ENCODE results near the gene OR2D2. TPM values are rescaled to one million over a fixed set of nuclear protein-coding genes. Genes with fewer than 3 reads are reported as not detected.
A peak's percentile ranks its signal among the peaks of the same experiment; 100 is the strongest.

OR2D2 gene
- total and polyA plus RNA-seq, 10 of the 15 experiments (the other 5 are each of a cell fraction or from before 2014, with no cell fraction given): not detected

DNA sequence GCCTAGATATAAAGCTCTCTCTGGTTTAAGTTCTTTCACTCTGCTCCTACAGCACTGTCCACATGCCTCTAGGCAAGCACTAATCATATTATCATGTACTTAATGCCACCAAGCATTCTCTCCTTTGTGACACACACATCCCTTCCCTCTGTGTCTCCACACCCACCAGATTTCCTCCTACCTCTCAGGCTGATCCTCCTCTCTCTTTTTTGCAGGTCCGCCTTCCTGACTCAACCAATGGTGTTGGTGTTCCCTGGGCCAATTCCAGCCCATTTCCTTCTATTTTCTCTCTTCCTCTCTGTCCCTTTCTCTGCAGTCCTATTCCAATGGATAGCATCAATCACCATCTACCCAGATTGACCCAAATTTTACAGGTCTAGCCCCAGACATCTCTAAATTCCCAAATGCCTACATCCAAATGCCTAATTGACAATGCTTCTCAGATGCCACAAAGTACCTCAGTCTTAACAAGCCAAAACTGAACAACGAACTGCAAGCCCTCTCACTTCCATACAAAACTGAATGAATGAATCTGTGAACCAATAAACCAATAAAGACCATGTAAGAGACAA, 33.4 kb upstream of the OR2D2 start:
- Histone ChIP-seq H3K27me3 (replicated peaks in 1 of 2; ENCODE audit: control insufficient read depth in 2 of 2, insufficient read depth in 2 of 2, low read length in 1 of 2) (peaks cover 0 to 4% of the 10 kb centered on the region in 2 experiments; a peak in 2 of 4 replicates), H3K36me3 (ENCODE audit: control insufficient read depth in 2 of 2, insufficient read depth in 2 of 2, low read length in 1 of 2) (no peaks in the 10 kb centered on the region), H3K4me1 (ENCODE audit: control insufficient read depth, insufficient read depth, low read length) (0 out of 2 replicates have a peak, but pooled peaks cover 6% of the 10 kb centered on the region), H3K4me2 (ENCODE audit: control insufficient read depth, insufficient read depth) (peak overlapping the region; percentile 88), H3K27ac (ENCODE audit: control insufficient read depth, insufficient read depth) (no peak overlapping the region), H4K20me1 (ENCODE audit: control insufficient read depth, insufficient read depth) (no peaks in the 10 kb centered on the region), H3K4me3 (peak overlapping the region; percentile 65; the same call in 1 of the 2 replicates), H3K9ac (ENCODE audit: control insufficient read depth, insufficient read depth, low read length) (no peak overlapping the region), H3K9me3 (replicated peaks; ENCODE audit: control insufficient read depth, insufficient read depth, low read length) (no peaks in the 10 kb centered on the region), H2AFZ (ENCODE audit: control insufficient read depth, low read depth, low read length) (peak overlapping the region; percentile 64; the same call in 1 of the 2 replicates), H3K79me2 (ENCODE audit: control insufficient read depth, insufficient read depth, low read length) (no peaks in the 10 kb centered on the region)
- ATAC-seq (peak; percentile 21), DNase-seq (ENCODE audit: low read depth, low spot score) (no peak), FAIRE-seq (peak; percentile 13)
- ChIA-PET POLR2A (no interaction called here), SMC1A (ENCODE audit: uncharacterized antibody, unreplicated experiment) (interaction anchor here (0.9 kb wide), 1 partner anchor 1061 kb away, joined by 3 read pairs; the partner anchor contains the start of gene EIF3F), CTCF (interaction anchor here (1.4 kb wide), 1 partner anchor 70 kb away, joined by 3 read pairs; no protein-coding TSS in a partner anchor), RAD21 (ENCODE audit: unreplicated experiment) (no interaction called here)
- TF ChIP-seq WRNIP1 (IDR thresholded peaks at IDR 0.05; ENCODE audit: borderline replicate concordance, low read depth, low read length): no peak
- no peak for TF ChIP-seq NBN (IDR thresholded peaks at IDR 0.05)
- in situ Hi-C loops (cut with MboI) (no loop called here), intact Hi-C loops (cut with micrococcal nuclease; ENCODE audit: unreplicated experiment) (no loop called here)
- no TSS peak for BruUV-seq (replicated peaks)
- WGBS (ENCODE audit: insufficient coverage, insufficient replicate concordance, low lambda C conversion rate, missing lambda C conversion rate): 25% methylated on average over 2 of the region's 2 CpGs

DNA sequence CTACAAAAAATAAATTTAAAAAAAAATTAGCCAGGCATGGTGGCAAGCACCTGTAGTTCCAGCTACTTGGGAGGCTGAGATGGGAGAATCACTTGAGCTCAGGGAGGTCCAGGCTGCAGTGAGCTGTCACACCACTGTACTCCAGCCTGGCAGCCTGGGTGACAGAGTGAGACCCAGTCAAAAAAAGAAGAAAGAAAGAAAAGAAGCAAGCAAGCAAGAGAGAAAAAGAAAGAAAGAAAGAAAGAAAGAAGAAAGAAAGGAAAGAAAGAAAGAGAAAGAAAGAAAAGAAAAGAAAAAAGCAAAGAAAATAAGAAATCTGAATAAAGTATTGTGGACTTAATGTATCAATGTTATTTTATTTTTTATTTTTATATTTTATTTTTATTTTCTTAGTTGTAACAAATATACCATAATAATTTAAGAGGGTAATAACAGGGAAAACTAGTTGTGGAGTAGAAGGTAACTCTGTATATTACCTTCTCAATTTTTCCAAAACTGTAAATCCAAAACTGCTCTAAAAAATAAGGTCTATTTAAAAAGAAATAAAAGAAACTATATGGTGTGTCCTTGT, 32.8 kb upstream of the OR2D2 start:
- Histone ChIP-seq H3K9ac (ENCODE audit: control insufficient read depth, insufficient read depth, low read length) (no peak overlapping the region), H4K20me1 (ENCODE audit: control insufficient read depth, insufficient read depth) (no peaks in the 10 kb centered on the region), H3K36me3 (ENCODE audit: control insufficient read depth in 2 of 2, insufficient read depth in 2 of 2, low read length in 1 of 2) (no peaks in the 10 kb centered on the region), H3K79me2 (ENCODE audit: control insufficient read depth, insufficient read depth, low read length) (no peaks in the 10 kb centered on the region), H3K9me3 (replicated peaks; ENCODE audit: control insufficient read depth, insufficient read depth, low read length) (no peaks in the 10 kb centered on the region), H3K4me3 (no peak overlapping the region), H3K27ac (ENCODE audit: control insufficient read depth, insufficient read depth) (no peak overlapping the region), H3K4me1 (ENCODE audit: control insufficient read depth, insufficient read depth, low read length) (0 out of 2 replicates have a peak, but pooled peaks cover 6% of the 10 kb centered on the region), H3K27me3 (replicated peaks in 1 of 2; ENCODE audit: control insufficient read depth in 2 of 2, insufficient read depth in 2 of 2, low read length in 1 of 2) (peaks cover 0 to 4% of the 10 kb centered on the region in 2 experiments; a peak in 2 of 4 replicates), H2AFZ (ENCODE audit: control insufficient read depth, low read depth, low read length) (no peak overlapping the region), H3K4me2 (ENCODE audit: control insufficient read depth, insufficient read depth) (no peak overlapping the region)
- in situ Hi-C loops (cut with MboI): no loop called here
- RAD21 ChIA-PET (ENCODE audit: unreplicated experiment): no interaction called here
- DNase-seq (ENCODE audit: low read depth, low spot score) (no peak), ATAC-seq (no peak), FAIRE-seq (no peak)
- SMC1A ChIA-PET (ENCODE audit: uncharacterized antibody, unreplicated experiment): interaction anchor here (1.4 kb wide), 1 partner anchor 35 kb away, joined by 4 read pairs; no protein-coding TSS in a partner anchor
- POLR2A ChIA-PET: no interaction called here
- intact Hi-C loops (cut with micrococcal nuclease; ENCODE audit: unreplicated experiment): no loop called here
- BruUV-seq (replicated peaks): no TSS peak
- CTCF ChIA-PET: no interaction called here
- TF ChIP-seq ZBED1 (IDR thresholded peaks at IDR 0.05; ENCODE audit: borderline replicate concordance): no peak
- no peak for TF ChIP-seq MEF2B (IDR thresholded peaks at IDR 0.05; ENCODE audit: partially characterized antibody, poor library complexity, severe bottlenecking)
- no peak for TF ChIP-seq NFIC (IDR thresholded peaks at IDR 0.05; ENCODE audit: low read depth, low read length)
- TF ChIP-seq, protein P1, sequence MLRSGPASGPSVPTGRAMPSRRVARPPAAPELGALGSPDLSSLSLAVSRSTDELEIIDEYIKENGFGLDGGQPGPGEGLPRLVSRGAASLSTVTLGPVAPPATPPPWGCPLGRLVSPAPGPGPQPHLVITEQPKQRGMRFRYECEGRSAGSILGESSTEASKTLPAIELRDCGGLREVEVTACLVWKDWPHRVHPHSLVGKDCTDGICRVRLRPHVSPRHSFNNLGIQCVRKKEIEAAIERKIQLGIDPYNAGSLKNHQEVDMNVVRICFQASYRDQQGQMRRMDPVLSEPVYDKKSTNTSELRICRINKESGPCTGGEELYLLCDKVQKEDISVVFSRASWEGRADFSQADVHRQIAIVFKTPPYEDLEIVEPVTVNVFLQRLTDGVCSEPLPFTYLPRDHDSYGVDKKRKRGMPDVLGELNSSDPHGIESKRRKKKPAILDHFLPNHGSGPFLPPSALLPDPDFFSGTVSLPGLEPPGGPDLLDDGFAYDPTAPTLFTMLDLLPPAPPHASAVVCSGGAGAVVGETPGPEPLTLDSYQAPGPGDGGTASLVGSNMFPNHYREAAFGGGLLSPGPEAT (IDR thresholded peaks at IDR 0.05; ENCODE audit: low read depth): no peak
- TF ChIP-seq RBBP5 (conservative IDR thresholded peaks at IDR 0.05): no peak
- TF ChIP-seq, protein P2, sequence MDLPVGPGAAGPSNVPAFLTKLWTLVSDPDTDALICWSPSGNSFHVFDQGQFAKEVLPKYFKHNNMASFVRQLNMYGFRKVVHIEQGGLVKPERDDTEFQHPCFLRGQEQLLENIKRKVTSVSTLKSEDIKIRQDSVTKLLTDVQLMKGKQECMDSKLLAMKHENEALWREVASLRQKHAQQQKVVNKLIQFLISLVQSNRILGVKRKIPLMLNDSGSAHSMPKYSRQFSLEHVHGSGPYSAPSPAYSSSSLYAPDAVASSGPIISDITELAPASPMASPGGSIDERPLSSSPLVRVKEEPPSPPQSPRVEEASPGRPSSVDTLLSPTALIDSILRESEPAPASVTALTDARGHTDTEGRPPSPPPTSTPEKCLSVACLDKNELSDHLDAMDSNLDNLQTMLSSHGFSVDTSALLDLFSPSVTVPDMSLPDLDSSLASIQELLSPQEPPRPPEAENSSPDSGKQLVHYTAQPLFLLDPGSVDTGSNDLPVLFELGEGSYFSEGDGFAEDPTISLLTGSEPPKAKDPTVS (IDR thresholded peaks at IDR 0.05; ENCODE audit: low read depth, low read length): no peak
- TF ChIP-seq, protein P3, sequence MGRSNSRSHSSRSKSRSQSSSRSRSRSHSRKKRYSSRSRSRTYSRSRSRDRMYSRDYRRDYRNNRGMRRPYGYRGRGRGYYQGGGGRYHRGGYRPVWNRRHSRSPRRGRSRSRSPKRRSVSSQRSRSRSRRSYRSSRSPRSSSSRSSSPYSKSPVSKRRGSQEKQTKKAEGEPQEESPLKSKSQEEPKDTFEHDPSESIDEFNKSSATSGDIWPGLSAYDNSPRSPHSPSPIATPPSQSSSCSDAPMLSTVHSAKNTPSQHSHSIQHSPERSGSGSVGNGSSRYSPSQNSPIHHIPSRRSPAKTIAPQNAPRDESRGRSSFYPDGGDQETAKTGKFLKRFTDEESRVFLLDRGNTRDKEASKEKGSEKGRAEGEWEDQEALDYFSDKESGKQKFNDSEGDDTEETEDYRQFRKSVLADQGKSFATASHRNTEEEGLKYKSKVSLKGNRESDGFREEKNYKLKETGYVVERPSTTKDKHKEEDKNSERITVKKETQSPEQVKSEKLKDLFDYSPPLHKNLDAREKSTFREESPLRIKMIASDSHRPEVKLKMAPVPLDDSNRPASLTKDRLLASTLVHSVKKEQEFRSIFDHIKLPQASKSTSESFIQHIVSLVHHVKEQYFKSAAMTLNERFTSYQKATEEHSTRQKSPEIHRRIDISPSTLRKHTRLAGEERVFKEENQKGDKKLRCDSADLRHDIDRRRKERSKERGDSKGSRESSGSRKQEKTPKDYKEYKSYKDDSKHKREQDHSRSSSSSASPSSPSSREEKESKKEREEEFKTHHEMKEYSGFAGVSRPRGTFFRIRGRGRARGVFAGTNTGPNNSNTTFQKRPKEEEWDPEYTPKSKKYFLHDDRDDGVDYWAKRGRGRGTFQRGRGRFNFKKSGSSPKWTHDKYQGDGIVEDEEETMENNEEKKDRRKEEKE (IDR thresholded peaks at IDR 0.05): no peak
- no peak for TF ChIP-seq ASH2L (IDR thresholded peaks at IDR 0.05; ENCODE audit: borderline replicate concordance, low read depth)
- TF ChIP-seq HDAC6 (IDR thresholded peaks at IDR 0.05; ENCODE audit: unreplicated experiment): no peak

Data from GM12878 (cell line).